Panc1 (cell line): ENCODE results near the gene ZFAND2B.

Experiments
- POLR2AphosphoS5 ChIP-seq: IDR thresholded peaks from 2 replicates; pipeline ENCODE4 v1.6.1; 2012; ENCODE audit warnings: mild to moderate bottlenecking, low read depth, low read length, moderate library complexity
- TF ChIP-seq, protein P1 (sequence below): fragments of 450-650 bp; IDR thresholded peaks from 2 replicates; pipeline ENCODE4 v1.5.1; 2017; ENCODE audit warnings: mild to moderate bottlenecking

DNA sequence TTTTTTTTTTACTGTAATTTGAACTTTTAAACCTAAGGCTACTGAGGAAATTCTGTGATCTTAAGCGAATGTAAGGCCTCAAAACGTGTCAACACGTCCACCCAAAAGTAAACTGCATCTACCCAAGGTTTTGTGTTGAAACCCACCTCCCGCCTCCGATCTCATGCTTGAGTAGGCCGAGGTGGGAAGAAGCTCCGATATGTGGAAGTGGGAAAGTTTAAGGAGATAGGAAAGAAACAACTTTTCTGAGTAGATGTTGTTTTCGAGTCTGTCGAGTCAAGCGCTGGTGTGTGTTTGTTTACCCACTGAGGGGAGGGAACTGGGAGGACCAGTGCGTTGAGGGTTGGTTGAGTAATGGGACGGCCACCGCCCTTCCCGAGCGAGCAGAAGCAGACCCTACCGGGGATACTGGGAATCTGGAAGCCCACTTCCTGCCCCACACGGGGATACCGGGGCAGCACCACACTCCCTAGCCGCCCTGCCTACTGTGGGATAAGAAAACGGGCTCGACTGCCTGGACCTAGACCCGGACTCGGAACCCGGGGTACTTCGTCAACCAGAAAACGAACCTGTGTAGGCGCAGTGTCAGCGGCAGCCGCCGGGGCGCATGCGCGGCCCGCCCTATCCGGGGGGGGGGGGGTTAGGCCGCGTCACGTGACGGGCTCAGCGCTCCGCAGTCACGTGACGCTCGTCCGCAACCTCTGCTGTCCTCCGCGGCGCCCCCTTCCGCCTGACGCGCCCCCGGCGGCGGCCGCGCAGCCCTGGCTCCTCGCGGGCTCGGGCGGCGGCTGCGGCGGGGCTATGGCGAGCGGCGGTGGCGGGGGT lies 28.8 kb upstream of the ZFAND2B start, which contains the start of gene RETREG2:
- TF ChIP-seq, protein P1, sequence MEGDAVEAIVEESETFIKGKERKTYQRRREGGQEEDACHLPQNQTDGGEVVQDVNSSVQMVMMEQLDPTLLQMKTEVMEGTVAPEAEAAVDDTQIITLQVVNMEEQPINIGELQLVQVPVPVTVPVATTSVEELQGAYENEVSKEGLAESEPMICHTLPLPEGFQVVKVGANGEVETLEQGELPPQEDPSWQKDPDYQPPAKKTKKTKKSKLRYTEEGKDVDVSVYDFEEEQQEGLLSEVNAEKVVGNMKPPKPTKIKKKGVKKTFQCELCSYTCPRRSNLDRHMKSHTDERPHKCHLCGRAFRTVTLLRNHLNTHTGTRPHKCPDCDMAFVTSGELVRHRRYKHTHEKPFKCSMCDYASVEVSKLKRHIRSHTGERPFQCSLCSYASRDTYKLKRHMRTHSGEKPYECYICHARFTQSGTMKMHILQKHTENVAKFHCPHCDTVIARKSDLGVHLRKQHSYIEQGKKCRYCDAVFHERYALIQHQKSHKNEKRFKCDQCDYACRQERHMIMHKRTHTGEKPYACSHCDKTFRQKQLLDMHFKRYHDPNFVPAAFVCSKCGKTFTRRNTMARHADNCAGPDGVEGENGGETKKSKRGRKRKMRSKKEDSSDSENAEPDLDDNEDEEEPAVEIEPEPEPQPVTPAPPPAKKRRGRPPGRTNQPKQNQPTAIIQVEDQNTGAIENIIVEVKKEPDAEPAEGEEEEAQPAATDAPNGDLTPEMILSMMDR: peak; percentile 80
- peak; percentile 98 for TF ChIP-seq POLR2AphosphoS5
